Stimulated activated memory B cell treated with anti-CD40 and anti-IgM and Interleukin-4, amounts not matched to agents 10 μg/mL and 1 μg/mL and 100 μg/mL, for 72 hours (primary cell): ENCODE data around the gene ALG12.

ENCODE experiments used
- ATAC-seq: fragments of 150-1000 bp; cut with Tn5 transposase; 2 replicates; pipeline ENCODE4 v1.10.0; 2021
- H3K27ac Mint-ChIP-seq: one replicate; pipeline ENCODE4 v1.8.0; 2022; ENCODE audit warnings: mild to moderate bottlenecking, mixed read lengths
- H3K27me3 Mint-ChIP-seq: one replicate; pipeline ENCODE4 v1.8.0; 2022; ENCODE audit warnings: mixed read lengths
- H3K36me3 Mint-ChIP-seq: one replicate; pipeline ENCODE4 v1.8.0; 2022; ENCODE audit warnings: mixed read lengths
- H3K4me1 Mint-ChIP-seq: one replicate; pipeline ENCODE4 v1.8.0; 2022; ENCODE audit warnings: mixed read lengths
- H3K4me3 Mint-ChIP-seq: one replicate; pipeline ENCODE4 v1.8.0; 2022; ENCODE audit warnings: mild to moderate bottlenecking, moderate library complexity, mixed read lengths
- H3K9me3 Mint-ChIP-seq: one replicate; pipeline ENCODE4 v1.8.0; 2022; ENCODE audit warnings: mixed read lengths

ALG12 gene

DNA sequence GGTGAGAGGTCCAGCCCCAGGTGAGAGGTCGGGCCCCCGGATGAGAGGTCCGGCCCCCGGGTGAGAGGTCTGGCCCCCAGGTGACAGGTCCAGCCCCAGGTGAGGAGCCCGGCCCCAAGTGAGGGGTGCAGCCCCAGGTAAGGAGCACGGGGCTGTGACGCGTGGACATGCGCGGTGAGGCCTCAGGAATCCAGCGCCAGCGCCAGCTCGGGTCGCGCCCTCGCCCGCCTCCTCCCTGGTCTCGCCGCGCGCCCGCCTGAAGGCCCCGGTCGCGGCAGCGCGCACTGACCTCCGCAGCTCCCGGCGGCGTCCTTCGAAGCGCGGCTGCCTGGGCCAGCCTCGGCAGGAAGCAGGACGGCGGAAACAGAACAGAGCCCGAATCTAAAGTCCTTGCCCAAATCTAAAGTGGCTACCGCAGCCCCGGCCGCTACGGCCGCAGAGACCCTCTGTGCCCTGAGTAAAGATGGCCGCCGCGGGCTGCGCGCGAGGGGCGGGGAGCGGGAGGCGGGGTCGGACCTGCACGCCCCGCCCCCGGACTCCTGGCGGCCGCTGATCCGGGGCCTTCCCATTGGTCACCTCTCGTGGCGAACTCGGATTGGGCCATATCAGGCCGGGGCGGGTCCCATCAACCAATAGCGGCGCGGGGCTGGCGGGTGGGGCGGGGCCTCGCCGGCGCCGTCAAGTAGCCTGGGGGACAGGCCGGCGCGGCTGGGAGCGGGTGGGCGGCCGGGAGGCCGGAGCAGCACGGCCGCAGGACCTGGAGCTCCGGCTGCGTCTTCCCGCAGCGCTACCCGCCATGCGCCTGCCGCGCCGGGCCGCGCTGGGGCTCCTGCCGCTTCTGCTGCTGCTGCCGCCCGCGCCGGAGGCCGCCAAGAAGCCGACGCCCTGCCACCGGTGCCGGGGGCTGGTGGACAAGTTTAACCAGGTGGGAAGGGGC, at the start of gene ALG12, which contains the start of gene CRELD2:
TSS of gene ALG12 (minus strand) at position 465 of the 937 bp plus-strand sequence. CDS start 4,673 bp downstream, outside the sequence.
TSS of gene CRELD2 (plus strand) at position 661 of the 937 bp plus-strand sequence. CDS start at position 797, 136 bp downstream.
- H3K27me3 Mint-ChIP-seq, result no peaks in the 10 kb centered on the region
- H3K4me1 Mint-ChIP-seq, result peaks cover 32% of the 10 kb centered on the region
- peak within 1 kb of the TSS; percentile 82 for H3K4me3 Mint-ChIP-seq
- H3K27ac Mint-ChIP-seq, result peak within 1 kb of the TSS; percentile 66
- ATAC-seq, result peak; percentile 98
- peaks cover 23% of the 10 kb centered on the region for H3K36me3 Mint-ChIP-seq
- no peaks in the 10 kb centered on the region for H3K9me3 Mint-ChIP-seq

DNA sequence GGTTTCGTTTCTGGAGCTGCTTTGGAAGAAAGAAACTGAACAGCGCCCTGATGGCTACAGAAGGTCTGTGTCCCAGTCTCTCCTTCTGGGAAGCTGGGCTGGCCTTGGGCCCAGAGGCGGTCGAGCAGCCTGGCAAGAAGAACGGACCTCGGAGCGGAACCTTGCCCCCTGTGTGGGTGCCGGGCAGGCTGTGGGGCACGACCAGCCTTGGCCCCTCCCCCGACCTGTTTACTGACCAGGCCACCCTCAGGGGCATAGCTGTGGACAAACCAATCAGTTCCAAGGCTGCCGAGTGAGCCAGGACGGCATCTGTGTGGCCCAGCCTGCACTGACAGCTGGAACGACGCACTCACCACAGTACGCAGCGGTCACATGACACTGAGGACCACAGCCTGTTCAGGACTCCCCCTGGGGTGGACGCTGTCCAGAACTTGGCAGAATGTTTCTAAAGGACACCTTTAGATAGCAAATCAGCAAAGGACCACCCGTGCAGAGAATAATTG, 49.5 kb upstream of the ALG12 start:
- peaks cover 21% of the 10 kb centered on the region for H3K36me3 Mint-ChIP-seq
- peak overlapping the region; percentile 92 for H3K27ac Mint-ChIP-seq
- H3K4me3 Mint-ChIP-seq, result peak overlapping the region; percentile 73
- no peaks in the 10 kb centered on the region for H3K27me3 Mint-ChIP-seq
- H3K9me3 Mint-ChIP-seq, result no peaks in the 10 kb centered on the region
- ATAC-seq, result no peak
- H3K4me1 Mint-ChIP-seq, result peaks cover 69% of the 10 kb centered on the region

DNA sequence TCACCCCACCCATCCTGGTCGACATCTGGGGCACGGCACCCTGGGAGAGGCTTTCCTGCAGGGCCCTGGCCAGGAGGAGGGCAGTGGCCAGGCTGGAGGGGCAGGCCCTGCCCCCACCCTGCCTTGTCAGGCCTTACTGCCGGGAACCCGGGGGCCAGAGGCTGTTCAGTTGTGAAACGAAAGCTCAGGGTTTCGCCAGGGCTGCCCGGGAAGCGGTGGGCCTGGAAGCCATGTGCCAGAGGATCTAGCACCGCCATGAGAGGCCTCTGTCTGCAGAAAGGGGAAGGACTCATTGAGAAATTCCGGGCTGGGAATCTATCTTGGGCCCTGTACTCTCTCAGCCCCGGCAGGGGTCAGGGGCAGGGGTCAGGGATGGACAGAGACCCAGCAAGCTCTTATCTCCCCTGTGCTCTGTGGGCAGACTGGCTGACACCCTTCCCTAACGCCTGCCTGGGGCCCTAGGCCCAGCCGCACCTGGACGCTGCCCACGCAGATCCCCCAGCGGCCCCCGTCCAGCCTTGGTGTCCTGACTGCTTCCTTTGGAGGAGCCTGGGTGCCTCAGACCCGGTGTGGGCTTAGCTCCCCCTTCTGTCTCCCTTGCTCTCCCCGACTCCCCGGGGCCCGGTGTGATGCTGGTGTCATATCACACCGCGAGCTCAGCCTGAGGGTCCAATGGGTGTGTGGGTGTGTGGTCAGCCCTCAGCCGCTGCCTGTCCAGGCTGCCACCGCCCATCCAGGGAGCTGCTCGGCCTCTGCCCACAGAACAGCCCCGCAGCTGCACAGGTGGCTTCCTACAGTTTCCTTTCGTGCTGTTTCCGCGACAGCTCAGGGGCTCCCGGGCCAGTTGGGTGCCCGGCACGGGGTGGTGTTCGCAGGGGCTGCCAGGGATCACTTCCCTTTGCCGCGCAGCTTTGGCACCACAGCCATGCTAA, 48.8 kb upstream of the ALG12 start:
- Mint-ChIP-seq H3K27me3 (no peaks in the 10 kb centered on the region), H3K9me3 (no peaks in the 10 kb centered on the region), H3K4me1 (peaks cover 71% of the 10 kb centered on the region), H3K27ac (peak overlapping the region; percentile 92), H3K4me3 (peak overlapping the region; percentile 73), H3K36me3 (peaks cover 24% of the 10 kb centered on the region)
- ATAC-seq, result peak; percentile 1

- no peak for ATAC-seq
- H3K4me3 Mint-ChIP-seq, result peak overlapping the region; percentile 2
- H3K27me3 Mint-ChIP-seq, result no peaks in the 10 kb centered on the region
- H3K27ac Mint-ChIP-seq, result peak overlapping the region; percentile 92
- no peaks in the 10 kb centered on the region for H3K9me3 Mint-ChIP-seq
- peaks cover 71% of the 10 kb centered on the region for H3K4me1 Mint-ChIP-seq
- peaks cover 32% of the 10 kb centered on the region for H3K36me3 Mint-ChIP-seq
Measured at GRCh38 chr22:49966041-49966773, 48.0 kb upstream of the ALG12 start.

GRCh38 chr22:49965091-49966040, 47.1 kb upstream of the ALG12 start:
- Mint-ChIP-seq H3K4me3 (peak overlapping the region; percentile 85), H3K27me3 (no peaks in the 10 kb centered on the region), H3K9me3 (no peaks in the 10 kb centered on the region), H3K36me3 (peaks cover 32% of the 10 kb centered on the region), H3K4me1 (peaks cover 64% of the 10 kb centered on the region), H3K27ac (peak overlapping the region; percentile 92)
- ATAC-seq, result no peak

DNA sequence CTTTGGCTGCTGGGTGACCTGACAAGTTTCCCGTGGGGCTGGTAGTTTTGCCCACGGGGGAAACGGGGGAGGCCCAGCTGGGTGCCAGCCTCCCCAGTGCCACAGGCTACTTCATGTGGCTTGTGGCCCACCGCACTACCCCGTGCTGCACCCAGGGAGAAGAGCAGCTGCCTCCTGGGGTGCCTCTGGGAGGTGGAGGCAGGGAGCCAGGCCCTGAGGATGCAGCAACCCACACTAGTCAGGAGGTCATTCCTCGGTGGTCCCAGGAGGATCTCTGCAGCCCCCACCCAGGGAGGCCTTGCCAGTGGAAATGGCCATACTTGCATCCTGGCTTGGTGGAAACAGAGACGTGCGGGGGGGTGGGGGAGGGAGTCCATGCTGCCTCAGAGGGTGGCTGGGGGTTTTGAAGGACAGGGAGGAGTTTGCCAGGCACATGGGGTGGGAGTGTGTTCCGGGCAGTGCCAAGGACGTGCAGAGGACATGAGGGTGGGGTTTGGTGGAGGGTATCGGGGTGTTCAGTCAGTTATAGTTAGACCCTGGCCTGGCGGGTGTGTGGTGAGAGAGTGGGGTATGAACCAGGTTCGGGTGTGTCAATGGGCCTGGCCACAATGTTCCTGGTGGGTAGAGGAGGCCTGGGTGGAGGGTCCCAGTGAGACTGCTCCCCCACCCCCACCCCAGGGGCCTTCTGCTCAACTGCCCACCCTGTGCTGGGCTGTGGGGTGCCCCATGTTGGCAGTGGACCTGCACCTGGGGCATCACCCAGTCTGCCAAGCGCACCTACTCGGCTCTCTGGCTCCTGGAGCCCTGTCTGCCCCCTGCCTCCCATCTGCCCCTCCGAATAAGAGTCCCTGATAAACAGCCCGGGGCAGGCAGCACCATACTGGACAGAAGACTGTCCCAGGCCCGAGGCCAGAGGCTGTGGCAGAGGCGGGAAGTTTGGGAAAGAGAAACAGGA, 46.2 kb upstream of the ALG12 start:
- peaks cover 32% of the 10 kb centered on the region for H3K36me3 Mint-ChIP-seq

GRCh38 chr22:49963647-49964026, 45.4 kb upstream of the ALG12 start:
- peaks cover 67% of the 10 kb centered on the region for H3K4me1 Mint-ChIP-seq
- H3K36me3 Mint-ChIP-seq, result peaks cover 32% of the 10 kb centered on the region
- no peaks in the 10 kb centered on the region for H3K9me3 Mint-ChIP-seq
- no peak for ATAC-seq
- H3K27me3 Mint-ChIP-seq, result no peaks in the 10 kb centered on the region
- peak overlapping the region; percentile 92 for H3K27ac Mint-ChIP-seq
- peak overlapping the region; percentile 85 for H3K4me3 Mint-ChIP-seq

More for the DNA sequence above, 46.2 kb upstream of the ALG12 start:
- peak overlapping the region; percentile 92 for H3K27ac Mint-ChIP-seq
- peak overlapping the region; percentile 85 for H3K4me3 Mint-ChIP-seq
- no peaks in the 10 kb centered on the region for H3K9me3 Mint-ChIP-seq
- H3K27me3 Mint-ChIP-seq, result no peaks in the 10 kb centered on the region
- peaks cover 59% of the 10 kb centered on the region for H3K4me1 Mint-ChIP-seq
- ATAC-seq, result no peak

GRCh38 chr22:49962751-49963646, 44.8 kb upstream of the ALG12 start:
- peak overlapping the region; percentile 92 for H3K27ac Mint-ChIP-seq
- H3K27me3 Mint-ChIP-seq, result no peaks in the 10 kb centered on the region
- H3K4me1 Mint-ChIP-seq, result peaks cover 65% of the 10 kb centered on the region
- H3K36me3 Mint-ChIP-seq, result peaks cover 32% of the 10 kb centered on the region
- no peaks in the 10 kb centered on the region for H3K9me3 Mint-ChIP-seq
- H3K4me3 Mint-ChIP-seq, result peak overlapping the region; percentile 85
- no peak for ATAC-seq

- Mint-ChIP-seq H3K27ac (peak overlapping the region; percentile 92), H3K4me1 (peaks cover 57% of the 10 kb centered on the region), H3K4me3 (peak overlapping the region; percentile 85), H3K36me3 (peaks cover 28% of the 10 kb centered on the region), H3K27me3 (no peaks in the 10 kb centered on the region), H3K9me3 (no peaks in the 10 kb centered on the region)
- peak; percentile 43 for ATAC-seq
Measured at GRCh38 chr22:49962012-49962750, 43.9 kb upstream of the ALG12 start.

DNA sequence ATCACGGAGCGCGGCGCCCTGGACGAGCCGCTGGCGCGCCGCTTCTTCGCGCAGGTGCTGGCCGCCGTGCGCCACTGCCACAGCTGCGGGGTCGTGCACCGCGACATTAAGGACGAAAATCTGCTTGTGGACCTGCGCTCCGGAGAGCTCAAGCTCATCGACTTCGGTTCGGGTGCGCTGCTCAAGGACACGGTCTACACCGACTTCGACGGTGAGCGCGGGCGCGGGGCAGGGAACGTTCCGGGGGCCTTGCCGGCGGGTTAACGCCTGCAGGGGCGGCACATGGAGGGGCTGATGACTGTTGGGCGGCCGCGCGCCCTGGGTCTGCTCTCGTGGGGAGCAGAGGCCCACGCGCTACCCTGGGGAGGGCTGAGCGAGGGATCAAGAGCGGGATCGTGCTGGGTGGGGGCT, 43.4 kb upstream of the ALG12 start:
- no peaks in the 10 kb centered on the region for H3K9me3 Mint-ChIP-seq
- ATAC-seq, result no peak
- peak overlapping the region; percentile 85 for H3K4me3 Mint-ChIP-seq
- H3K36me3 Mint-ChIP-seq, result peaks cover 26% of the 10 kb centered on the region
- H3K27ac Mint-ChIP-seq, result peak overlapping the region; percentile 92
- peaks cover 51% of the 10 kb centered on the region for H3K4me1 Mint-ChIP-seq
- H3K27me3 Mint-ChIP-seq, result no peaks in the 10 kb centered on the region

DNA sequence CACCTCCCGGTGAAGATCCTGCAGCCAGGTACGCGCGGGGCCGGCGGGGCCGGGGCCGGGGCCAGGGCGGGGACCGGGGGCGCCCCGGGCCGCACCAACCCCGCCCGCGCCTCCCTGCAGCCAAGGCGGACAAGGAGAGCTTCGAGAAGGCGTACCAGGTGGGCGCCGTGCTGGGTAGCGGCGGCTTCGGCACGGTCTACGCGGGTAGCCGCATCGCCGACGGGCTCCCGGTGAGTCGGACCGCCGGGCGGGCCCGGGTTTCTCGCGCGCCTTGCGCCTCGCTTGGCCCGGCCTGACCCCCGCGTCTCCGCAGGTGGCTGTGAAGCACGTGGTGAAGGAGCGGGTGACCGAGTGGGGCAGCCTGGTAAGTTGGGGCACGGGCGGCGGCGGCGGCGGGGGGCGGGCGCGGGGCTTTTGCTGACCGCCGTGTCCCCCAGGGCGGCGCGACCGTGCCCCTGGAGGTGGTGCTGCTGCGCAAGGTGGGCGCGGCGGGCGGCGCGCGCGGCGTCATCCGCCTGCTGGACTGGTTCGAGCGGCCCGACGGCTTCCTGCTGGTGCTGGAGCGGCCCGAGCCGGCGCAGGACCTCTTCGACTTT, 42.9 kb upstream of the ALG12 start:
- Mint-ChIP-seq H3K27ac (peak overlapping the region; percentile 92), H3K4me3 (peak overlapping the region; percentile 85), H3K4me1 (peaks cover 46% of the 10 kb centered on the region), H3K36me3 (peaks cover 26% of the 10 kb centered on the region), H3K9me3 (no peaks in the 10 kb centered on the region), H3K27me3 (no peaks in the 10 kb centered on the region)
- ATAC-seq, result peak; percentile 2
